K562 (cell line): ENCODE data around the gene MATN4. TPM values are rescaled to one million over a fixed set of nuclear protein-coding genes. Genes with fewer than 3 reads are reported as not detected.

Experiments used
- BACH1 ChIP-seq: fragments of 200-800 bp; sonication (Bioruptor generic); IDR thresholded peaks from 2 replicates; pipeline ENCODE4 v1.6.1; 2016; ENCODE audit warnings: missing genetic modification characterization, missing compliant biosample characterization
- BCOR ChIP-seq: fragments of 450-650 bp; IDR thresholded peaks from 2 replicates; pipeline ENCODE4 v1.6.1; 2016
- BDP1 ChIP-seq: IDR thresholded peaks from 3 replicates; pipeline ENCODE4 v1.6.1; 2011; ENCODE audit not compliant: insufficient read length, insufficient read depth
- CHD7 ChIP-seq: fragments of 200-600 bp; sonication (generic); IDR thresholded peaks from one replicate; pipeline ENCODE4 v1.6.1; 2012; ENCODE audit warnings: mild to moderate bottlenecking, low read depth, low read length, inconsistent platforms
- ETV1 ChIP-seq: fragments of 450-650 bp; conservative IDR thresholded peaks from 2 replicates; pipeline ENCODE4 v1.6.1; 2016; ENCODE audit warnings: missing genetic modification characterization, control low read depth, low read depth, missing compliant biosample characterization
- GTF2A2 ChIP-seq: IDR thresholded peaks from 2 replicates; pipeline ENCODE4 v1.6.1; 2016; ENCODE audit warnings: mild to moderate bottlenecking, missing genetic modification characterization, missing compliant biosample characterization
- MEF2A ChIP-seq: IDR thresholded peaks from 2 replicates; pipeline ENCODE4 v1.6.1; 2011; ENCODE audit warnings: low read depth, mild to moderate bottlenecking, low read length, moderate library complexity; ENCODE audit not compliant: control insufficient read depth
- SUPT5H ChIP-seq: fragments of 450-650 bp; IDR thresholded peaks from 2 replicates; pipeline ENCODE4 v1.6.1; 2016
- TAF15 ChIP-seq: fragments of 200-400 bp; formaldehyde crosslinking; IDR thresholded peaks from 2 replicates; pipeline ENCODE4 v1.6.1; 2017; ENCODE audit warnings: mild to moderate bottlenecking, low read depth, low read length, moderate library complexity
- TOE1 ChIP-seq, 2 experiments: fragments of 450-650 bp in 1 of 2; sonication (generic) in 1 of 2; formaldehyde crosslinking in 1 of 2; IDR thresholded peaks; 2 replicates each; pipeline versions ENCODE4 v1.7.1 to v1.8.0; 2016 to 2022; ENCODE audit warnings: borderline replicate concordance in 2 of 2, mild to moderate bottlenecking in 2 of 2, antibody characterized with exemption in 1 of 2, inconsistent platforms in 1 of 2, low read depth in 1 of 2, missing genetic modification reagents in 1 of 2, moderate library complexity in 1 of 2
- ZNF274 ChIP-seq: IDR thresholded peaks from 2 replicates; pipeline ENCODE4 v1.6.1; 2011; ENCODE audit warnings: low read depth, mild to moderate bottlenecking, low read length, moderate library complexity, borderline replicate concordance
- ZNF696 ChIP-seq: fragments of 250-450 bp; sonication (Bioruptor Pico); conservative IDR thresholded peaks from 2 replicates; pipeline ENCODE4 v1.4.0; 2020; ENCODE audit warnings: mild to moderate bottlenecking, moderate library complexity
- ZNF707 ChIP-seq: fragments of 250-450 bp; sonication (Bioruptor Pico); conservative IDR thresholded peaks from 2 replicates; pipeline ENCODE4 v1.8.0; 2022; ENCODE audit warnings: inconsistent platforms, mild to moderate bottlenecking, moderate library complexity
- polyA plus RNA-seq, 8 experiments: library from polyadenylated mRNA; depleted of rRNA in 4 of 8; stranded (reverse) in 5 of 8; unstranded in 3 of 8; fragments of >200 nt; fragmentation: Nextera tagmentation in 2 of 8; fragmentation: Illumina TruSeq in 1 of 8; extraction: Ambion mirVana in 2 of 8; extraction: Trizol in 1 of 8; gene quantifications; 2 replicates each; pipeline versions ENCODE4 v1.2.1 to v1.2.3, GENCODE V29; 2011 to 2014; ENCODE audit warnings: inconsistent platforms in 1 of 8, missing spikeins in 1 of 8
- total RNA-seq, 7 experiments: library from RNA; depleted of rRNA in 6 of 7; stranded (reverse); fragments of >200 nt in 6 of 7; fragmentation: Illumina TruSeq in 2 of 7; extraction: Trizol in 2 of 7; gene quantifications; 2 replicates each; pipeline versions ENCODE4 v1.2.1 to v1.2.3, GENCODE V29; 2011 to 2021; ENCODE audit warnings: low replicate concordance in 1 of 7
- TF ChIP-seq, protein P1 (sequence below), 2 experiments: fragments of 200-800 bp in 1 of 2; sonication (Bioruptor generic) in 1 of 2; sonication (generic) in 1 of 2; formaldehyde crosslinking in 1 of 2; IDR thresholded peaks in 1 of 2; conservative IDR thresholded peaks in 1 of 2; 2 replicates each; pipeline versions ENCODE4 v1.5.0 to v1.6.1; 2016 to 2020; ENCODE audit warnings: missing compliant biosample characterization in 1 of 2, missing genetic modification characterization in 1 of 2, missing genetic modification reagents in 1 of 2

Gene MATN4
- total and polyA plus RNA-seq, 9 of the 15 experiments (the other 6 are each of a cell fraction or from before 2014, with no cell fraction given) = 0.09 TPM; not detected in 8

GRCh38 chr20:45347936-45348778 is 40.1 kb upstream of the MATN4 start, which contains the start of gene SDC4 (continued):
- TF ChIP-seq TOE1 (IDR thresholded peaks at IDR 0.05; ENCODE audit: borderline replicate concordance) = no peak
- TF ChIP-seq TOE1 (CRISPR knock-in tag; IDR thresholded peaks at IDR 0.05; ENCODE audit: borderline replicate concordance, low read depth) = no peak
- TF ChIP-seq SUPT5H = peak; percentile 95
- TF ChIP-seq MEF2A = no peak
- TF ChIP-seq BACH1 (tag) = no peak
- peak; percentile 69 for TF ChIP-seq BCOR
- TF ChIP-seq GTF2A2 (tag) = peak; percentile 87
- no peak for TF ChIP-seq CHD7
- no peak for TF ChIP-seq BDP1
- TF ChIP-seq, protein P1, sequence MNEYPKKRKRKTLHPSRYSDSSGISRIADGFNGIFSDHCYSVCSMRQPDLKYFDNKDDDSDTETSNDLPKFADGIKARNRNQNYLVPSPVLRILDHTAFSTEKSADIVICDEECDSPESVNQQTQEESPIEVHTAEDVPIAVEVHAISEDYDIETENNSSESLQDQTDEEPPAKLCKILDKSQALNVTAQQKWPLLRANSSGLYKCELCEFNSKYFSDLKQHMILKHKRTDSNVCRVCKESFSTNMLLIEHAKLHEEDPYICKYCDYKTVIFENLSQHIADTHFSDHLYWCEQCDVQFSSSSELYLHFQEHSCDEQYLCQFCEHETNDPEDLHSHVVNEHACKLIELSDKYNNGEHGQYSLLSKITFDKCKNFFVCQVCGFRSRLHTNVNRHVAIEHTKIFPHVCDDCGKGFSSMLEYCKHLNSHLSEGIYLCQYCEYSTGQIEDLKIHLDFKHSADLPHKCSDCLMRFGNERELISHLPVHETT (CRISPR knock-in tag; conservative IDR thresholded peaks at IDR 0.05 in 1 of 2, IDR thresholded peaks at IDR 0.05 in 1 of 2) = 0 out of 4 replicates have a peak, but pooled peaks of 1 of the 2 experiments have one; percentile 11
- TF ChIP-seq ZNF696 (CRISPR knock-in tag) = no peak
- no peak for TF ChIP-seq ZNF274
- no peak for TF ChIP-seq ZNF707
- TF ChIP-seq TAF15 = no peak
- TF ChIP-seq ETV1 (tag) = no peak
